C4-2B (cell line): ENCODE results near the gene CORIN.

Experiments
- H3K27ac ChIP-seq: fragments of 450-650 bp; 2 replicates; pipeline ENCODE4 v1.5.1; 2017
- CTCF ChIP-seq: fragments of 450-650 bp; conservative IDR thresholded peaks from 2 replicates; pipeline ENCODE4 v1.5.1; 2017; ENCODE audit warnings: mild to moderate bottlenecking
- ZFX ChIP-seq: fragments of 450-650 bp; IDR thresholded peaks from 2 replicates; pipeline ENCODE4 v1.6.1; 2017

The CORIN gene

GRCh38 chr4:47598320-47598719 is 239.5 kb downstream of the CORIN start:
- TF ChIP-seq ZFX (no peak), CTCF (no peak)
- no peak overlapping the region for H3K27ac ChIP-seq

- H3K27ac ChIP-seq, result no peak overlapping the region
- no peak for TF ChIP-seq ZFX
- no peak for TF ChIP-seq CTCF
Measured at GRCh38 chr4:47597696-47598095, 240.2 kb downstream of the CORIN start.

GRCh38 chr4:47590325-47590724 is 247.5 kb downstream of the CORIN start:
- no peak overlapping the region for H3K27ac ChIP-seq
- no peak for TF ChIP-seq CTCF
- TF ChIP-seq ZFX, result no peak

- H3K27ac ChIP-seq, result no peak overlapping the region
- no peak for TF ChIP-seq CTCF
- TF ChIP-seq ZFX, result no peak
Measured at GRCh38 chr4:47579235-47579634, 258.6 kb downstream of the CORIN start.

- TF ChIP-seq CTCF, result no peak
- TF ChIP-seq ZFX, result no peak
- H3K27ac ChIP-seq, result no peak overlapping the region
Measured at GRCh38 chr4:47577779-47578553, 259.9 kb downstream of the CORIN start.

- TF ChIP-seq CTCF (no peak), ZFX (no peak)
Measured at GRCh38 chr4:47572981-47573380, 264.9 kb downstream of the CORIN start.

GRCh38 chr4:47570816-47571215 is 267.1 kb downstream of the CORIN start:
- TF ChIP-seq CTCF (no peak), ZFX (no peak)
- no peak overlapping the region for H3K27ac ChIP-seq

More at GRCh38 chr4:47572981-47573380, 264.9 kb downstream of the CORIN start:
- no peak overlapping the region for H3K27ac ChIP-seq
